IMR-90 (cell line): ENCODE measurements around the gene DPF1. TPM values are rescaled to one million over a fixed set of nuclear protein-coding genes. Genes with fewer than 3 reads are reported as not detected.

Experiments used
- ATAC-seq: fragments of 200-7000 bp; cut with Tn5 transposase; 2 replicates; pipeline ENCODE4 v1.9.1; 2020; ENCODE audit warnings: low read depth, mild to moderate bottlenecking, moderate library complexity
- BruUV-seq: library from RNA; stranded (reverse); fragments of 400-500 nt; replicated peaks from 2 replicates; lab custom pipeline; 2021; lab: Mats Ljungman, UMichigan
- CTCF ChIA-PET: fragments of 300-600 bp; formaldehyde crosslinking; extraction: SDS; loops from one replicate; lab custom pipeline; 2021; ENCODE audit warnings: antibody characterized with exemption; lab: Yijun Ruan, JAX
- POLR2A ChIA-PET: fragments of 300-600 bp; sonication (Branson Sonifier 250); formaldehyde crosslinking; loops from one replicate; lab custom pipeline; 2022; ENCODE audit warnings: antibody characterized with exemption; ENCODE audit not compliant: unreplicated experiment; lab: Charles Lee
- DNase-seq: peaks from one replicate; pipeline ENCODE4 v3.0.0; 2013
- H2AFZ ChIP-seq: replicated peaks from 2 replicates; pipeline ENCODE3; 2013; ENCODE audit warnings: low read length, mild to moderate bottlenecking; ENCODE audit not compliant: poor library complexity
- H2AK5ac ChIP-seq: 2 replicates; pipeline ENCODE4 v1.6.1; 2013; ENCODE audit warnings: low read depth, low read length, inconsistent platforms
- H2AK9ac ChIP-seq: replicated peaks from 2 replicates; pipeline ENCODE3; 2013; ENCODE audit warnings: mild to moderate bottlenecking, low read depth, low read length, moderate library complexity; ENCODE audit not compliant: poor library complexity
- H2BK120ac ChIP-seq: 2 replicates; pipeline ENCODE4 v1.6.1; 2013; ENCODE audit warnings: low read depth, low read length, inconsistent platforms
- H2BK15ac ChIP-seq: 3 replicates; pipeline ENCODE4 v1.6.1; 2013; ENCODE audit warnings: low read depth, low read length, inconsistent platforms
- H2BK20ac ChIP-seq: 2 replicates; pipeline ENCODE4 v1.6.1; 2013; ENCODE audit warnings: low read depth, mild to moderate bottlenecking, inconsistent platforms, low read length, moderate library complexity
- H2BK5ac ChIP-seq: 2 replicates; pipeline ENCODE4 v1.6.1; 2013; ENCODE audit warnings: mild to moderate bottlenecking, low read depth, low read length, inconsistent platforms; ENCODE audit not compliant: poor library complexity, severe bottlenecking
- H3K14ac ChIP-seq: replicated peaks from 2 replicates; pipeline ENCODE4 v1.6.1; 2013; ENCODE audit warnings: low read depth, low read length, inconsistent platforms
- H3K18ac ChIP-seq: 2 replicates; pipeline ENCODE4 v1.6.1; 2013; ENCODE audit warnings: low read depth, low read length, control low read depth
- H3K23ac ChIP-seq: 2 replicates; pipeline ENCODE4 v1.6.1; 2013; ENCODE audit warnings: low read depth, low read length, inconsistent platforms
- H3K27ac ChIP-seq: 2 replicates; pipeline ENCODE4 v1.5.1; 2013; ENCODE audit warnings: mild to moderate bottlenecking, control low read depth, low read length; ENCODE audit not compliant: insufficient read depth
- H3K27me3 ChIP-seq: 2 replicates; pipeline ENCODE4 v1.6.1; 2013; ENCODE audit warnings: low read length; ENCODE audit not compliant: control insufficient read depth, insufficient read depth
- H3K36me3 ChIP-seq: 2 replicates; pipeline ENCODE4 v1.6.1; 2013; ENCODE audit warnings: low read length, mixed read lengths; ENCODE audit not compliant: control insufficient read depth, insufficient read depth
- H3K4ac ChIP-seq: 2 replicates; pipeline ENCODE4 v1.6.1; 2013; ENCODE audit warnings: low read depth, low read length, inconsistent platforms
- H3K4me1 ChIP-seq: 2 replicates; pipeline ENCODE4 v1.6.1; 2013; ENCODE audit warnings: low read length, mixed read lengths; ENCODE audit not compliant: control insufficient read depth, insufficient read depth
- H3K4me2 ChIP-seq: 2 replicates; pipeline ENCODE4 v1.6.1; 2013; ENCODE audit warnings: low read depth, mild to moderate bottlenecking, control low read depth, low read length, moderate library complexity
- H3K4me3 ChIP-seq: 2 replicates; pipeline ENCODE4 v1.5.1; 2013; ENCODE audit warnings: low read depth, mild to moderate bottlenecking, control low read depth, low read length, moderate library complexity; ENCODE audit not compliant: insufficient read depth
- H3K56ac ChIP-seq: 2 replicates; pipeline ENCODE4 v1.6.1; 2013; ENCODE audit warnings: low read length, inconsistent platforms; ENCODE audit not compliant: insufficient read depth; ENCODE audit errors: extremely low read depth
- H3K79me1 ChIP-seq, 2 experiments: 2 replicates each; pipeline ENCODE4 v1.6.1; 2013; ENCODE audit warnings: low read length in 2 of 2, inconsistent platforms in 1 of 2, low read depth in 1 of 2
- H3K9ac ChIP-seq: 2 replicates; pipeline ENCODE4 v1.6.1; 2013; ENCODE audit warnings: low read depth, low read length, control low read depth
- H3K9me1 ChIP-seq: 2 replicates; pipeline ENCODE4 v1.6.1; 2013; ENCODE audit warnings: low read length, inconsistent platforms; ENCODE audit not compliant: insufficient read depth
- H3K9me3 ChIP-seq: 2 replicates; pipeline ENCODE4 v1.6.1; 2013; ENCODE audit warnings: low read length; ENCODE audit not compliant: control insufficient read depth, insufficient read depth
- H4K20me1 ChIP-seq: 2 replicates; pipeline ENCODE4 v1.6.1; 2013; ENCODE audit warnings: low read length, inconsistent platforms; ENCODE audit not compliant: insufficient read depth
- H4K5ac ChIP-seq: 2 replicates; pipeline ENCODE4 v1.6.1; 2013; ENCODE audit warnings: mild to moderate bottlenecking, low read depth, low read length, control low read depth
- H4K8ac ChIP-seq, 2 experiments: 2 replicates each; pipeline ENCODE4 v1.6.1; 2013; ENCODE audit warnings: low read depth in 2 of 2, low read length in 2 of 2, control low read depth in 1 of 2, inconsistent platforms in 1 of 2
- H4K91ac ChIP-seq: 2 replicates; pipeline ENCODE4 v1.6.1; 2013; ENCODE audit warnings: low read depth, low read length, inconsistent platforms; ENCODE audit not compliant: insufficient read depth
- BHLHE40 ChIP-seq: fragments of 150-350 bp; IDR thresholded peaks from 2 replicates; pipeline ENCODE4 v1.6.1; 2016; ENCODE audit warnings: mild to moderate bottlenecking, low read depth, low read length
- CEBPB ChIP-seq: IDR thresholded peaks from 2 replicates; pipeline ENCODE4 v1.6.1; 2012; ENCODE audit warnings: low read depth, low read length, improper control_type of control experiment
- CHD1 ChIP-seq: IDR thresholded peaks from 2 replicates; pipeline ENCODE4 v1.6.1; 2012; ENCODE audit warnings: low read depth, low read length, improper control_type of control experiment
- CTCF ChIP-seq: conservative IDR thresholded peaks from 2 replicates; pipeline ENCODE4 v1.5.1; 2012; ENCODE audit warnings: mild to moderate bottlenecking, low read depth, low read length, improper control_type of control experiment
- ELK1 ChIP-seq: fragments of 150-350 bp; IDR thresholded peaks from 2 replicates; pipeline ENCODE4 v1.6.1; 2016; ENCODE audit warnings: low read depth, mild to moderate bottlenecking, low read length, moderate library complexity, borderline replicate concordance
- MAFK ChIP-seq: IDR thresholded peaks from 2 replicates; pipeline ENCODE4 v1.6.1; 2012; ENCODE audit warnings: low read depth, low read length, improper control_type of control experiment
- MAZ ChIP-seq: IDR thresholded peaks from 2 replicates; pipeline ENCODE4 v1.6.1; 2012; ENCODE audit warnings: low read depth, mild to moderate bottlenecking, low read length, improper control_type of control experiment, moderate library complexity, borderline replicate concordance
- MXI1 ChIP-seq: IDR thresholded peaks from 2 replicates; pipeline ENCODE4 v1.6.1; 2012; ENCODE audit warnings: low read depth, mild to moderate bottlenecking, low read length, moderate library complexity, borderline replicate concordance
- POLR2A ChIP-seq: IDR thresholded peaks from 2 replicates; pipeline ENCODE4 v1.6.1; 2012; ENCODE audit warnings: mild to moderate bottlenecking, low read depth, low read length
- RAD21 ChIP-seq: IDR thresholded peaks from 2 replicates; pipeline ENCODE4 v1.6.1; 2012; ENCODE audit warnings: low read length, improper control_type of control experiment
- RCOR1 ChIP-seq: IDR thresholded peaks from 2 replicates; pipeline ENCODE4 v1.6.1; 2012; ENCODE audit warnings: mild to moderate bottlenecking, low read length, improper control_type of control experiment; ENCODE audit not compliant: insufficient replicate concordance
- RFX5 ChIP-seq: IDR thresholded peaks from 2 replicates; pipeline ENCODE4 v1.8.0; 2012; ENCODE audit warnings: low read depth, mild to moderate bottlenecking, low read length, moderate library complexity
- USF2 ChIP-seq: fragments of 150-350 bp; IDR thresholded peaks from 2 replicates; pipeline ENCODE4 v1.6.1; 2017; ENCODE audit warnings: mild to moderate bottlenecking, antibody characterized with exemption, low read length, low read depth
- WGBS, 2 experiments: methylation state at CpG; one replicate each; pipeline versions ENCODE4 v1.1.5 to v1.1.7; 2013; ENCODE audit warnings: missing lambda C conversion rate in 2 of 2; ENCODE audit not compliant: insufficient read length in 1 of 2; ENCODE audit errors: extremely low coverage in 2 of 2; 5-methylcytosine and 5-hydroxymethylcytosine counted together
- dilution Hi-C: fragments of 300-500 bp; cut with HindIII; formaldehyde crosslinking; loops from one replicate; pipeline ENCODE4 v1.14.3; 2018; ENCODE audit warnings: low sequenced_read_pairs; ENCODE audit not compliant: unreplicated experiment
- in situ Hi-C: fragments of 300-500 bp; cut with MboI; formaldehyde crosslinking; loops from 3 replicates; pipeline ENCODE4 v1.14.3; 2019; ENCODE audit warnings: low sequenced_read_pairs, inconsistent platforms, mixed read lengths
- intact Hi-C: fragments of 100-400 bp; cut with micrococcal nuclease; formaldehyde crosslinking; loops from 2 replicates; pipeline ENCODE4 v1.10.0; 2022
- polyA plus RNA-seq, 3 experiments: library from polyadenylated mRNA; depleted of rRNA; stranded (reverse); fragments of >200 nt; gene quantifications; 2 replicates each; pipeline ENCODE4 v1.2.3, GENCODE V29; 2012; ENCODE audit warnings: low replicate concordance in 1 of 3
- total RNA-seq: library from RNA; depleted of rRNA; stranded (reverse); fragments of >200 nt; gene quantifications from 2 replicates; pipeline ENCODE4 v1.2.3, GENCODE V29; 2012

Gene DPF1
- total and polyA plus RNA-seq, 2 of the 4 experiments (the other 2 are of a cell fraction): 3.2 to 5.5 TPM

GRCh38 chr19:38208571-38208970 lies 15.5 kb downstream of the DPF1 start:
- no peak for ATAC-seq
- CTCF ChIA-PET: no interaction called here
- WGBS, 2 experiments: no CpG with 5 or more reads among the region's 3 CpGs
- H3K9me1 ChIP-seq: no peaks in the 10 kb centered on the region
- no peak overlapping the region for H2AK9ac ChIP-seq
- POLR2A ChIA-PET: interaction anchor here (0.6 kb wide), 1 partner anchor 301 kb away, joined by 3 read pairs; no protein-coding TSS in a partner anchor
- H3K9ac ChIP-seq: no peak overlapping the region
- no peaks in the 10 kb centered on the region for H3K27me3 ChIP-seq
- H3K18ac ChIP-seq: no peak overlapping the region
- H2BK120ac ChIP-seq: no peak overlapping the region
- no peak overlapping the region for H3K14ac ChIP-seq
- no TSS peak for BruUV-seq
- no peak overlapping the region for H4K8ac ChIP-seq
- H4K20me1 ChIP-seq: peaks cover 11% of the 10 kb centered on the region
- H3K4me3 ChIP-seq: no peak overlapping the region
- H3K4ac ChIP-seq: no peak overlapping the region; the same call in 1 of the 2 replicates
- H3K27ac ChIP-seq: no peak overlapping the region
- no peak overlapping the region for H3K4me2 ChIP-seq
- TF ChIP-seq MXI1 (no peak), MAFK (no peak), CHD1 (no peak), RAD21 (no peak), BHLHE40 (no peak), USF2 (no peak), CEBPB (no peak), MAZ (no peak), POLR2A (no peak), RCOR1 (no peak), ELK1 (no peak), RFX5 (no peak), CTCF (no peak)
- intact Hi-C loops (no loop called here), in situ Hi-C loops (no loop called here), dilution Hi-C loops (no loop called here)
- H2AK5ac ChIP-seq: no peak overlapping the region
- H3K23ac ChIP-seq: no peak overlapping the region
- no peak overlapping the region for H4K91ac ChIP-seq
- H2BK15ac ChIP-seq: no peak overlapping the region
- peaks cover 9% of the 10 kb centered on the region for H3K36me3 ChIP-seq
- DNase-seq: no peak
- no peak overlapping the region for H2BK5ac ChIP-seq
- H3K4me1 ChIP-seq: peaks cover 13% of the 10 kb centered on the region
- H3K56ac ChIP-seq: no peak overlapping the region
- H4K5ac ChIP-seq: no peak overlapping the region
- no peaks in the 10 kb centered on the region; a peak in 1 of 4 replicates for H3K79me1 ChIP-seq
- H3K9me3 ChIP-seq: no peaks in the 10 kb centered on the region
- no peak overlapping the region for H2BK20ac ChIP-seq
- H2AFZ ChIP-seq: no peak overlapping the region
